ENCODE results near the gene SNRNP200.

GRCh38 chr2:96301865-96302264 is 3.5 kb downstream of the SNRNP200 start:
- TF ChIP-seq CTCF (IDR thresholded peaks at IDR 0.05; ENCODE audit: insufficient read depth, low read depth, low read length) (no peak), EZH2 (IDR thresholded peaks at IDR 0.05; ENCODE audit: insufficient read depth, low read length) (no peak)

Measured in astrocyte (in vitro differentiated cells and primary cell).